DMS153 (cell line): ENCODE data around the gene ZSCAN26.
A peak's percentile ranks its signal among the peaks of the same experiment; 100 is the strongest.
"Not testable (repeated sequence)": the region's sequence is repeated elsewhere in the genome, so short reads cannot be mapped to it uniquely, and the experiment has no call there.

Source experiments
- DNase-seq: peaks from one replicate; lab custom pipeline; 2025; lab: John Stamatoyannopoulos, UW

ZSCAN26 gene

DNA sequence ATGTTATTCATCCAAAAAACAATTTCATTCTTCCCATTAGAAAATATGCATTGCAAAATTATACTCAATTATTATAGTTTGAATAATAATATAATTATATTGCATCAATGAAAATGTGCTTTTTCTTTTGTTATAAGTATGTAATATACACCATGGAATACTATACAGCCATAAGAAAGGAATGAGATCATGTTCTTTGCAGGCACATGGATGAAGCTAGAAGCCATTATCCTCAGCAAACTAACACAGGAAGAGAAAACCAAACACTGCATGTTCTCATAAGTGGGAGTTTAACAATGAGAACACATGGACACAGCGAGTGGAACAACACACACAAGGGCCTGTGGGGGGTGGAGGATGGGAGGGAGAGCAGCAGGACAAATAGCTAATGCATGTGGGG lies 9.9 kb upstream of the ZSCAN26 start:
- DNase-seq, result no peak

GRCh38 chr6:28258877-28259777 lies 7.8 kb upstream of the ZSCAN26 start, which contains the start of gene NKAPL:
Gene NKAPL (plus strand): TSS chr6:28259297. CDS start chr6:28259372, 75 bp downstream.
- no peak for DNase-seq

DNA sequence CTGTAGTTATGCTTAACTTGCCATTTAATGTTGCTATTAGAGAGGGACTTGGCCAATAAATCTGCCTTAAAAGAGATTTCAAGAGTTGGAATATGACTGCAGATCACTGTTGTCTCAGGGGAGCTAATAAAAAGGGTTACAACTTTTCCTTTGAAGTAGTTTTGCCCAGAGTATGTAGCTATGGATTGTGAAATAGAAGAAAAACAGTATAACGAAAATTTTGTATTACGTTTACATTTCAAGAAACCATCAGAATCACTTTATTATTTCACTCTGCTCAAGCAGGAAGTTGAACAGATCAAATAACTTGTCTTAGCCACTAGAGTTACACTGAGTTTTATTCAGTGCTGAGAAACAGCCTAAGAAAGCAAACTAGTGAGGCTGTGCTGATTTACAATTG lies 3.0 kb upstream of the ZSCAN26 start:
- DNase-seq, result no peak

GRCh38 chr6:28264834-28265401 lies 2.0 kb upstream of the ZSCAN26 start:
- no peak for DNase-seq

- no peak for DNase-seq
These were observed 381 bp upstream of the ZSCAN26 start for GRCh38 chr6:28266563-28266961.

GRCh38 chr6:28267695-28268059 lies 734 bp downstream of the ZSCAN26 start:
- DNase-seq, result no peak

DNA sequence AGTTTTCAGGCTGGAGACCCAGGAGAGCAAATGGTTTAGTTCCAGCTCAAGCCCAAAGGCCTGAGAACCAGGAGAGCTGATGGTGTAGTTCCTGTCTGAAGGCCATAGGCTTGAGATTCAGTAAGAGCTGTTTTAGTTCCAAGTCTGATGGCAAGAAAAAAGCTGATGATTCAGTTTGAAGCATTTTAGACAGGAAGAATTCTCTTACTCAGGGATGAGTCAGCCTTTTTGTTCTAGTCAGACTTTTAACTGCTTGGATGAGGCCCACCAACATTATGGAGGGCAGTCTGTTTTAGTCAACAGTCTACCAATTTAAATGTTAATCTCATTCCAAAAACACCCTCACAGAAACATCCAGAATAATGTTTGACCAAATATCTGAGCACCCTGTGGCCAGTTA lies 2.5 kb downstream of the ZSCAN26 start:
- no peak for DNase-seq

DNA sequence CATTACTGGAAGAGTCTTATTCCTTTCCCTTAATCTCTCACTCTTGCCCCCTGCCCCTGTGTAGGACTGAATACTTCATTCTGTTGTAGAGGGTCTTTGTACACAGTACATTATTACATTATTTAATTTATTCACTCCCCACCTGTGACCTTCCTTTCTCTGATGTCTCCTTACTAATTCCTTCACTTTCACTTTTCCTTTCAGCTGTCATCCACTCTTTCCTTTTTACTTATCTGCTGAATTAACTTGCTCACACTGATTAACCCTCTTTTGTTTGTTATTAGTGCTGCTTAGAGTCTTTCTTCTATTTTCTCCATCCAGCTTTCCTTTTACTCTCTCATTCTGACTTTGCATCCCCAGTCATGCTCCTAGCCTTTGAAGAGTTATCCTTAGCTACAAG lies 7.9 kb downstream of the ZSCAN26 start:
- DNase-seq, result no peak

DNA sequence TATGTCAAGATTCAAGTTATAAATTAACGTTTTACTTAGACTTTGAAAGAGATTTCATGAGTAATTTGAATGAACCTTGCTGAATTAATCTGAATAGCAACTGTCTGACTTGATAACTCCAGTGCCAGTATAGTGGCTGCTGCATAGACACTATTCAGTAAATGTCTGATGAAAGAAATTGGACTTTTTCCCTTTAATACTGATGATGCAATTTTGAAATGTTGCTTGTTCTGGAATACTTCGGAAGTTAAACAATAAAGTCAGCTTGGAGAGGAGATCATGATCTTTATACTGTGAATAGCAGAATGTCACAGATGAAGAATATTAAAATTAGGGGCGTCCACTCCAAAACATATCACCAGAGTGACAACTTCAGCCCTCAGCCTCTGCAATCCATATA lies 10.8 kb downstream of the ZSCAN26 start:
- DNase-seq, result no peak

GRCh38 chr6:28280595-28281287 lies 13.8 kb downstream of the ZSCAN26 start:
- no peak for DNase-seq

DNA sequence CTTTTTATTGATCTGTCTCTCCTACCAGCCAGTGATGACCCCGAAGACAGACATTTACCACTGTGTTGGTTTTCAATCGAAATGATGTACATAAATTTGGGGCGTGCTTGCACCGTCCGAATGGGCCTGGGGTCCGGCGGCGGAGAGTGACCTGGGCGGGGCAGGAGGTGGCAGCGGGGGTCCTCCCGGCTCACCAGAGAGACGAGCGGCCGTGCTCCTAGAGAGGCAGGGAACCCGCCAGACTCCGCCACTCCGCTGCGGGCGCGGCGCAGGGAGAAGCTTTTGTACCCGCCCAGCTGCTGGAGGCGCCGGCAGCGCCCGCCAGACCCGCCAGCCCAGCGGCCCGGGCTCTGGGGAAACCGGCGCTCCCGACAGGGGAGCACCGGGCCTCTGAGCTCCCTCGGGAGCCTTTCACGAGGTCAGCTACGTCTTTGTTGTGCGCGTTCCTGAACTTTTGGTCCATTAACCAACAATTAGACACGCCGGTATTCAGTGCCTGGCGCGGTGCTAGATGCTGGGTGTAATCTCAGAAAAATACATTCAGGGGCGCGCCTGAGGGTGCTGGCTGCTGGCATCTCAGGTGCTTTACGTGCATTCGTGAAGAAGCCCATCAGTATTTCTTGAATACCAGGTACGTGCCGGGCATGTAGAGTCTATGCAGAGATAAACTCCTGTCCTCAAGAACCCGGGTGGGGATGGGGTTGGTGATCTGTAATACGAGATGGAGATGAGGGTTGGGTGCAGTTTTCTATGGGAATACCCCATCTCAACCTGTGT lies 14.5 kb downstream of the ZSCAN26 start, which contains the start of gene PGBD1:
PGBD1 (plus strand) TSS at position 285 of the 777 bp plus-strand sequence. CDS start 2,242 bp downstream, outside the sequence.
- DNase-seq, result peak; percentile 47

DNA sequence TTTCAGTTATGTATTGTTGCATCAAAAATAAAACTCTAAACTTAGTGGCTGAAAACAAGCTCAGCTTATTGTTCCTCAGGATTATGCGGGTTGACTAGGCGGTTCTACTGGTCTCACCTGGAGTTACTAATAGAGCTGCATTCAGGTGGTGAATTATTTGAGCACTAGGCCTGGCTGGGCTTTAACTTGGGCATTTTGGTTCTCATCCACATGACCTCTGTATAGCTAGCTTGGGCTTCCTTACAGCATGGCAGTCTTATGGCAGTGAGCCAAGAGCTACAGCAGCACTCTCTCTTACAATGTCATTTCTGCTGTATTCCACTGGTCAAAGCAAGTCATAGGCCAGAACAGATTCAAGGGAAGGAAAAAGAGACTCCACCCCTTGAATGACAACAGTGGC lies 16.0 kb downstream of the ZSCAN26 start:
- DNase-seq, result no peak

DNA sequence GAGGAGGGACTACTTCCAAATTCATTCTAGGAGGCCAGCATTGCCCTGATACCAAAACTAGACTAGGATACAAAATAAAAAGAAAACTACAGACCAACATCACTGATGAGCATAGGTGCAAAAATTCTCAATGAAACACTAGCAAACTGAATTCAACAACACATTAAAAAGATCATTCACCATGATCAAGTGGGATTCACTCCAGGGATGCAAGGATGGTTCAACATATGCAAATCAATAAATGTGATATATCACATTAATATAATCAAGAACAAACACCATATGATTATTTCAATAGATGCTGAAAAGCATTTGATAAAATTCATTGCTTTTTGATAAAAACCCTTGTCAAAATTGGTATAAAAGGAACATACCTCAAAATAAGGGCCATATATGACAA lies 24.6 kb downstream of the ZSCAN26 start:
- no peak for DNase-seq

DNA sequence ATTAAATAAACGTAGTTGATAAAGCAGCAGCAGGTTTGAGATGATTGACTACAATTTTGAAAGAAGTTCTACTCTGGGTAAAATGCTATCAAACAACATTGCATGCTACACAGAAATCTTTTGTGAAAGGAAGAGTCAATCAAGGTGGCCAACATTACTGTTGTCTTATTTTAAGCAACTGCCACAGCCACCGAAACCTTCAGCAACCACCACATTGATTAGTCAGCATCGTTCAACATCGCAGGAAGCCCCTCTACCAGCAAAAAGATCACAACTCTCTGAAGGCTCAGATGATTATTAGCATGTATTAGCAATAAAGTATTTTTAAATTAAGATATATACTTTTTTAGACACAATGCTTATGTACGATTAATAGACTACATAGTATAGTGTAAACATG lies 28.4 kb downstream of the ZSCAN26 start:
- DNase-seq, result no peak

DNA sequence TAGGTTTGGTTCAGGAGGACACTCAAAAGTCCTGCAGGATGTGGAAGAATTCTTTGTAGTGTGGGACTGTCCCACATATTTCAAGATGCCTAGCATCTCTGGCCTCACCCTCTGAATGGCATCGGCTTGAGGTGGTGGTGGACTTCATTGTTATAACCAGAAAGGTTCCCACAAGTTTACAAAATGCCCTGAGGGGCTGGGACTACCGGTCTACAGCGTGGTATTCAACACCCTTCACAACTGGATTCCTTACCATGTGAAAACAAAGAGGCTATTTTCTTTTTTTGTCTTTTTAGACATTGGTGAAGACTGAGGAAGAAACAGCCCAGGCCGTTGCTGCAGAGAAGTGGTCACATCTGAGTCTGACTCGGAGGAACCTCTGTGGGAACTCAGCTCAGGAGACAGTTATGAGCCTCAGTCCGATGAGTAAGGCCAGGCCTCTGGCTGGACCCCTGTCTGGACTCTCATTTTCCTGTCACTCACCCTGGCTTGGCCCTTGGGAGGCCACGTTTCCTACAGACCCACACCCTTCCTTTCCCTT lies 29.6 kb downstream of the ZSCAN26 start:
- DNase-seq, result no peak

- DNase-seq, result no peak
These were observed 36.6 kb downstream of the ZSCAN26 start for GRCh38 chr6:28303570-28303969.

DNA sequence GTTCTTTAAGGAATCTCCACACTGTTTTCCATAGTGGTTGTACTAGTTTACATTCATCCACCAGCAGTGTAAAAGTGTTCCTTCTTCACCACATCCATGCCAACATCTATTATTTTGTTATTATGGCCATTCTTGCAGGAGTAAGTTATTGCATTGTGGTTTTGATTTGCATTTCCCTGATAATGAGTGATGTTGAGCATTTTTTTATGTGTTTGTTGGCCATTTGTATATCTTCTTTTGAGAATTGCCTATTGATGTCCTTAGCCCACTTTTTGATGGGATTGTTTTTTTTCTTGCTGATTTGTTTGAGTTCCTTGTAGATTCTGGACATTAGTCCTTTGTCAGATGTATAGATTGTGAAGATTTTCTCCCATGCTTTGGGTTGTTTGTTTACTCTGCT lies 39.4 kb downstream of the ZSCAN26 start:
- DNase-seq, result not testable (repeated sequence)

- DNase-seq, result no peak
These were observed 44.3 kb downstream of the ZSCAN26 start for GRCh38 chr6:28311139-28311823.

GRCh38 chr6:28312939-28313338 lies 46.0 kb downstream of the ZSCAN26 start:
- no peak for DNase-seq

DNA sequence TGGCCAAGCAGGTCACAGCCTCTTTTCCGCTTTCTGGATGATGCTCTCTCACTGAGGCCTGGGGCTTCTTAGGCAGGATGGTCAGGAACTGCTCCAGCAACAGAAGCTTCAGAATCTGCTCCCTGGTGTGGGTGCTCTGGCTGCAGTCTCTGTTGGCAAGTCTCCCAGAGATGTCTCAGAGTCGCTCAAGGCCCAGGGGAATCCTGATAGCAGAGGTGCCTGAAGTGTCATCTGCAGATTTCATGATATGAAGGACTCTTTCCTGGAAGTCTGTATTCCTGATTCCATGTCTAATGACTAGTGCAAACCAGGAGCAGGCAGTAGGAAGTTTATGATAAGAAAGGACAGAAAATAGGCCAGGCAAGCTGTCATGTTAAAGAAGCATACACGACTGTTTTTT lies 48.7 kb downstream of the ZSCAN26 start:
- no peak for DNase-seq

GRCh38 chr6:28317866-28318265 lies 50.9 kb downstream of the ZSCAN26 start:
- not testable (repeated sequence) for DNase-seq
